Measurements from ENCODE around the gene GLOD4.
"Not testable (repeated sequence)": the region's sequence is repeated elsewhere in the genome, so short reads cannot be mapped to it uniquely, and the experiment has no call there.

The GLOD4 gene

DNA sequence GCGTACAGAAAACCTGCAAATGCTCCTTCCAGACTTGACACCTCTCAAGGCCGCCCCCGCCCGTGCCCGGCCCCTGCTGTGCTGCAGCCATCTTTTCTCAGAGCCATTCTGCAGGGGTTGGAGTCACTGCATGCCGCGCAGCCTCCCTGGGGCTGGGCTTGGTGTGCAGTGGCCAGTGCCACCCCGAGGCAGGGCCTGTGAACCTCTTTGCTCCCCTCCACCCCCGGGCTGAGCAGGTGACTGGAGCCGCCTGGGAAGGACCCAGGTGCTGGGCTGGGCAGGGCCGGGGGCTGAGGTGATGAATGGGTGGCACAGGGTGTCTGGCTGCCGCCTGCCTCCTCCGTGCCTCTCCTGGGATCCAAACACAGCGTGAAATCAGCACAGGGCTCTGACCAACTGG lies 20.4 kb upstream of the GLOD4 start:
- no peak for DNase-seq (ENCODE audit: low spot score)

DNA sequence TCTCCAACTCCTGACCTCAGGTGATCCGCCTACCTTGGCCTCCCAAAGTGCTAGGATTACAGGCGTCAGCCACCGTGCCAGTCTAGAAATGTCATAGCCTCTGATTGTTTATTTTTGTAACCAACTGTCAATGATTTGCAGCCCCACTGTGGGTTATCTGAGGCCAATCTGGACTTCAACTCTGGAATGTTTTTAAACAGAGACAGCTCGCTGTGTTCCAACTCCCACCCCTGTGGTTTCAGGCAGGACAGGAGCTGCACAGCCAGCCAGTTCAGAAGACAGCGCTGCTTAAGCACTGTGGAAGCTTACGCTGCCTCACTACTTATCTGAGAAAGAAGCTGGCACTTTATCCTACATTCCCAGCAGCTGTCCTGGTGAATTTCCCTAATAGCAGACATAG lies 19.6 kb upstream of the GLOD4 start:
- no peak for DNase-seq (ENCODE audit: low spot score)

GRCh38 chr17:800446-801242 lies 18.6 kb upstream of the GLOD4 start:
- no peak for DNase-seq (ENCODE audit: low spot score)

DNA sequence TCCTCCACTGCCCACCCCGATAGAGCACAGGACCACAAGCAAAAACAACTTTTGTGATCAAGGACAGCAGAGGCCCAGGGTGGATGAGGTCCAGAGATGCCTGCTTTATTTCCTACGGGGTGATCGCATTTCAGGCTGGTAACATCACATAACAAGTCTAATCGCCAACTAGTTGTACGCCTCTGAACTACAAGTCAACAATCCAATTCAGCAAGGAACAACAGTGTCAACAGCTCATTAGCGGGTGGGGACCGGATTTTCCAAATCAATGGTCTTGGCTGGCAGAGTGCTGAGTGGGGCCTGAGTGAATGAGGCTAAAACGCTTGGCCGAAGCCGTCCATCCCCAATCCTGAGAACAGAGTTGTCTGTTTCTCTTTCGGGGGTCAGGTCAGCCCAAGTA lies 17.2 kb upstream of the GLOD4 start:
- no peak for DNase-seq (ENCODE audit: low spot score)

- DNase-seq (ENCODE audit: low spot score), result no peak
Measured at GRCh38 chr17:798246-798645, 16.2 kb upstream of the GLOD4 start.

- DNase-seq (ENCODE audit: low spot score), result no peak
Measured at GRCh38 chr17:797236-797840, 15.3 kb upstream of the GLOD4 start.

- DNase-seq (ENCODE audit: low spot score), result no peak
Measured at GRCh38 chr17:796609-797008, 14.5 kb upstream of the GLOD4 start.

DNA sequence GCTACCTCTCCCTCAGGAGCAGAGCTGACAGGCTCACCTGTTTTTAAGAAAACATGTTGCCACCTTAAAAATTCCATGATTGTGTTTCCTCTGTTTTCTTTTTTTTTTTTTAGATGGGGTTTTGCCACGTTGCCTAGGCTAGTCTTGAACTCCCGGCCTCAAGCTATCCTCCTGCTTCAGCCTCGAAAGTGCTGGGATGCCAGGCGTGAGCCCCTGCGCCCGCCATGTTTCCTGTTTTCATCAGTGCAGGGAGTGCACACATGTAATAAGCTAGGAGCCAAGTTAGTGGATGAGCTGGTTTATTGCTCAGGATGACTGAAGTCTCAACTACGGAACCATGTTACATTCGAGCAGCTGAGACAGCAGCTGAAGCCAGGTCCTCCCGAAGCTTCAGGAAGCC lies 13.6 kb upstream of the GLOD4 start:
- no peak for DNase-seq (ENCODE audit: low spot score)

GRCh38 chr17:795276-795675 lies 13.2 kb upstream of the GLOD4 start:
- no peak for DNase-seq (ENCODE audit: low spot score)

DNA sequence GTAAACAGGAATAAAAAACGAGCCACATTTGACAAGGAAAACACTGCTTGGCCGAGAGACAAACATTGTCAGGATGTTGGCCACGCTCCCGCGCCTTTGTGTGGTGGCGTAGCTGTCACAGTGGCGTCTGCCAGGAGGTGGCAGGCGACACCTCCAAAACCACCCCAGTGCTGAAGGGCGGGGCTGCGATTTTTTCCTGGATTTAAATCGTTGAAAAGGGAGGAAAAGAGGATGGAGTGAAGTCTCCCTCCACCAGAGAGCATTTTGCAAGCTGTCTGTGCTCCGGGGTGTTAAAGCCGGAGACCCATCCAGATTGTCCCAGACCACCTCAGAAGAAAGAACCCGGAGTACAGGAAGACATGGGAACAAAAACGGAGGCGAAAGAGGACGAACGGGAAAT lies 12.8 kb upstream of the GLOD4 start:
- peak; percentile 85 for DNase-seq (ENCODE audit: low spot score)

DNA sequence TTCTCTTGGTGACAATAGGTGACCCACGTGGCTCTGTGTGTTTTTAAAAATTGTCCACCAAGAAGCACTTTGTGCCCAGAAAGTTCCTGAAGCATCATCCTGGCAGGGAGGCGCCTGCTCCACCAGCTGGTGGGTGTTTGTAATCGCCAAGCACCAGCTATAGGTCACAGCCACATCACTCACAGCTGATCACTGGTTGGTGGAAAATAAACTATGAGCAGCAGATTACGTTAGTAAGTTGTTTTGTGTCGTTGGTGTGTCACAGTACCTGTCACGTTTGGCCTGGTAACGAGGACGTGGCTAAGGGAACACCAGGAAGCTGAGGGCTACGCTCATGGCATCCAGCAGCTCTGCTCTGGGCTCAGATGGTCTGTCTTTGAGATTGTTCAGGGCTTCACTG lies 10.2 kb upstream of the GLOD4 start:
- DNase-seq (ENCODE audit: low spot score), result no peak

DNA sequence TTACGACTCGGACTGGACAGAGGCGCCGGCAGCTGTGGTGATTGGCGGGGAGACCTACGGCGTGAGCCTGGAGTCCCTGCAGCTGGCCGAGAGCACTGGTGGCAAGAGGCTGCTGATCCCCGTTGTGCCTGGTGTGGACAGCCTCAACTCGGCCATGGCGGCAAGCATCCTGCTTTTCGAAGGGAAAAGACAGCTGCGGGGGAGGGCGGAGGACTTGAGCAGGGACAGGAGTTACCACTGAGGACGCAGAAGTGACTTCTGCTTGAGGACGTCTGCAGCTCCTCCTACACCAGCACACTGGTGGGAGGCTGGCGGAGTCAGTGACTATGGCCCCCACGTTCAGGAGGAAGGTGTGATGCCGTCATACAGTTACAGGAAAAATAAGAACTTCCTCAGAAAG lies 9.7 kb upstream of the GLOD4 start:
- DNase-seq (ENCODE audit: low spot score), result no peak

DNA sequence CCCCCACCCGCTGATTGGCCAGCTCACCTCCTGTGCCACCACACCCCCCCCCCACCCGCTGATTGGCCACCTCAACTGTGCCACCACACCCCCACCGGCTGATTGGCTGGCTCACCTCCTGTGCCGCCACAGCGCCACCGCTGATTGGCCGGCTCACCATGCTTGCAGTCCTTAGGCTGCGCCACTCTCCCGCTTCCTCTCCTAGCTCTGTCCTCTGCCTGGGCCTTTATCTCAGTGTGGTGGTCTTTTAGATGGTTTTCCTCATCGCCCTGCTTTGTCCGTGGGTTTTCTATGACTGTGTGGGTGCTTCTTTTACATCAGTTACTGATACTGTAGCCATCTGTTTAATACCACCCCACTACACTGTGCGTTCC lies 8.8 kb upstream of the GLOD4 start:
- not testable (repeated sequence) for DNase-seq (ENCODE audit: low spot score)

GRCh38 chr17:789931-790873 lies 8.1 kb upstream of the GLOD4 start:
- not testable (repeated sequence) for DNase-seq (ENCODE audit: low spot score)

- DNase-seq (ENCODE audit: low spot score), result no peak
Measured at GRCh38 chr17:789160-789840, 7.2 kb upstream of the GLOD4 start.

DNA sequence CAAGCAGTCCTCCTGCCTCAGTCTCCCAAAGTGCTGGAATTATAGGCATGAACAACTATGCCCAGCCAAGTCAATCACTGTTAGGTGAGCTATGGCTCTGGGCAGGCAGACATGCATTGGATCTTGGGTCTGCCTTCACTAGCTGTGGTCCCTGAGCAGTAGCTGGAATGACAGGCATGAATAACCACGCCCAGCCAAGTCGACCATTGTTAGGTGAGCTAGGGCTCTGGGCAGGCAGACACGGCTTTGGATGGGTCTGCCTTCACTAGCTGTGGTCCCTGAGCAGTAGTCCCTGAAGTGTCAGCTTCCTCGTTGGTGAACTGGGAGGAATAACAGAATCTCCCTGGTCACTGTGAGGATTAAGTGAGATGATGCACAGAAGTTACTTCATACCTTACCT lies 6.5 kb upstream of the GLOD4 start:
- DNase-seq (ENCODE audit: low spot score), result no peak

DNA sequence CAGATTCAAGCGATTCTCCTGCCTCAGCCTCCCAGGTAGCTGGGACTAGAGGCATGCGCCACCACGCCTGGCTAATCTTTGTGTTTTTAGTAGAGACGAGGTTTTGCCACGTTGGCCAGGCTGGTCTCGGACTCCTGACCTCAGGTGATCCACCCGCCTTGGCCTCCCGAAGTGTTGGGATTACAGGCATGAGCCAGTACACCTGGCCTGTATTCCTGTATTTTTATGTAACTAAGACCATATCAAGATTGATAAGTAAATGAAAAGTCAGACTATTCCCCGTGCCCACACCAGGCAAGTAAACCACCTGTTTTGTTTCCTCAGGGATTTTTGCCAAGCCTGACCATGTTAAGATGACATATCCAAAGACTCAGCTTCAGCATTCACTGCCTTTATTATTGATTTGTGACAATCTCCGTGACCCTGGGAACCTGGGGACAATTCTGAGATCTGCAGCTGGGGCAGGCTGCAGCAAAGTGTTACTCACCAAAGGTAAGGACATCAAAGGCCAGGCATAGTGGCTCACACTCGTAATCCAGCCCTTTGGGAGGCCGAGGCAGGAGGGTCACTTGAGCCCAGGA lies 5.7 kb upstream of the GLOD4 start:
- no peak for DNase-seq (ENCODE audit: low spot score)

- DNase-seq (ENCODE audit: low spot score), result not testable (repeated sequence)
Measured at GRCh38 chr17:785901-786300, 3.8 kb upstream of the GLOD4 start.

- no peak for DNase-seq (ENCODE audit: low spot score)
Measured at GRCh38 chr17:784143-784542, 2.1 kb upstream of the GLOD4 start.

DNA sequence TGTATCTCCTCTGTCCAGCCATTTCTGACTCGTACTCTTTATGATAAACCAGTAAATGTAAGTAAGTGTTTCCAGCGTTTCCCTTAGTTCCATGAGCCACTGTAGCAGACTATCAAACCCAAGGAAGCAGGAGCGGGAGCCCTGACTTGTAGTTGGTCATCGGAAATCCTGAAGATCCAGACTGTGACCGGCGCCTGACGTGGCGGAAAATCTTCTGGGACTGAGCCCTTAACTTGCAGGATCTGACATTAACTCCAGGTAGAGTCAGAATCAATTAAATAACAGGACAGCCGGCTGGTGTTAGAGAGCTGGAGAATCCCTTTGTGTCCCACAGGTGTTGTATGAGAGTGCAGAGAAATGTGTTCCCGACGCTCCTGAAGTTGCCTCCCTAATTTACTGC lies 4.0 kb downstream of the GLOD4 start:
- DNase-seq (ENCODE audit: low spot score), result no peak

- no peak for DNase-seq (ENCODE audit: low spot score)
Measured at GRCh38 chr17:774313-774584, 7.8 kb downstream of the GLOD4 start.

All from iPS-NIHi11 (cell line).